ENCODE measurements around the gene NUCB1. TPM values are rescaled to one million over a fixed set of nuclear protein-coding genes. Genes with fewer than 3 reads are reported as not detected.

Gene NUCB1
- total and polyA plus RNA-seq, 9 of the 15 experiments (the other 6 are each of a cell fraction or from before 2014, with no cell fraction given) = 3.1 to 153 (median 71.7) TPM

DNA sequence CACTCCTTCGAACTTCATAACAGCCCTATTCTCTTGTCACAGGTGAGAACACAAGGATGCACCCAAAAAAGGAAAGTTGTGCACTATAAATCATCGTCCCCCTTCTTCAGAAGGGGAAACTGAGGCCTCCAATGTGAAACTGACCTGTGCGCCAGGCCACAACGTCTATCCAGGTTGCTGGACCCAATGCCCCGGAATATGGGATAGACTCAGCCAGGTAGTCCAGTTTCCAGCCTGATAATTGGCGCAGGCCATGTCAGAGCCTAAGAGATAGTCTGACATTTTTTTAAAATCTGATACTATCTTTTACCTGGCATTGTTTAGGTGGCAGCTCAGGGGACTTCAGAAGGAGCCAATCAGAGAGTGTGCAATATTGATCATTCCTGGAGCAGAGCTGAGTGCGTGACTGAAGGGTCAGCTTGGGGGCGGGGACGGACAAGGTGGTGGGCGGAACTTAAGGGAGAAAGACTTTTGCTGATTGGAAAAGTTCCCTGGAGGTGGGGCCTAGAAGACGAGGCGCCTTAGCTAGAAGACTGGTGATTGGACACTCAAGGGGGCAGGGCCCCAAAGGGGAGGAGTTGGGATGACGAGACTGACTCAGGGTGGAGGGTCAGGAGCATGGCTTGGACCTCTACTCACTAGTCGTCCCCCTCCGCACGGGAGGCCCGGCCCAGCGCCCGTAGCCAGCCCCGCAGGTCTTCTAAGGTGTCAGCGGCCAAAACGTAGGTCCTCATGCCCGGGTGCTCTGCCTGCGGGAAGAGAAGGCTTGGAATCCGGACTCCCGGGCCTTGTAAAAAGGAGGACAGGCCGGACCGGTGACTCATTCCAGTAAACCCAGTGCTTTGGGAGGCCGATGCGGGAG is 40.2 kb upstream of the NUCB1 start (continued):
- TF ChIP-seq ZNF311 (CRISPR knock-in tag; IDR thresholded peaks at IDR 0.05) = no peak
- TF ChIP-seq, protein P1, sequence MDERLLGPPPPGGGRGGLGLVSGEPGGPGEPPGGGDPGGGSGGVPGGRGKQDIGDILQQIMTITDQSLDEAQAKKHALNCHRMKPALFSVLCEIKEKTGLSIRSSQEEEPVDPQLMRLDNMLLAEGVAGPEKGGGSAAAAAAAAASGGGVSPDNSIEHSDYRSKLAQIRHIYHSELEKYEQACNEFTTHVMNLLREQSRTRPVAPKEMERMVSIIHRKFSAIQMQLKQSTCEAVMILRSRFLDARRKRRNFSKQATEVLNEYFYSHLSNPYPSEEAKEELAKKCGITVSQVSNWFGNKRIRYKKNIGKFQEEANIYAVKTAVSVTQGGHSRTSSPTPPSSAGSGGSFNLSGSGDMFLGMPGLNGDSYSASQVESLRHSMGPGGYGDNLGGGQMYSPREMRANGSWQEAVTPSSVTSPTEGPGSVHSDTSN (CRISPR knock-in tag; IDR thresholded peaks at IDR 0.05; ENCODE audit: low read depth) = no peak
- TF ChIP-seq, protein P1 (tag; conservative IDR thresholded peaks at IDR 0.05; ENCODE audit: low read depth) = no peak
- TF ChIP-seq PHF8 (IDR thresholded peaks at IDR 0.05; ENCODE audit: borderline replicate concordance, low read length) = peak; percentile 68; the same call in 1 of the 2 replicates
- TF ChIP-seq, protein P2, sequence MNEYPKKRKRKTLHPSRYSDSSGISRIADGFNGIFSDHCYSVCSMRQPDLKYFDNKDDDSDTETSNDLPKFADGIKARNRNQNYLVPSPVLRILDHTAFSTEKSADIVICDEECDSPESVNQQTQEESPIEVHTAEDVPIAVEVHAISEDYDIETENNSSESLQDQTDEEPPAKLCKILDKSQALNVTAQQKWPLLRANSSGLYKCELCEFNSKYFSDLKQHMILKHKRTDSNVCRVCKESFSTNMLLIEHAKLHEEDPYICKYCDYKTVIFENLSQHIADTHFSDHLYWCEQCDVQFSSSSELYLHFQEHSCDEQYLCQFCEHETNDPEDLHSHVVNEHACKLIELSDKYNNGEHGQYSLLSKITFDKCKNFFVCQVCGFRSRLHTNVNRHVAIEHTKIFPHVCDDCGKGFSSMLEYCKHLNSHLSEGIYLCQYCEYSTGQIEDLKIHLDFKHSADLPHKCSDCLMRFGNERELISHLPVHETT (CRISPR knock-in tag; conservative IDR thresholded peaks at IDR 0.05 in 1 of 2, IDR thresholded peaks at IDR 0.05 in 1 of 2) = no peak
- TF ChIP-seq, protein P3, sequence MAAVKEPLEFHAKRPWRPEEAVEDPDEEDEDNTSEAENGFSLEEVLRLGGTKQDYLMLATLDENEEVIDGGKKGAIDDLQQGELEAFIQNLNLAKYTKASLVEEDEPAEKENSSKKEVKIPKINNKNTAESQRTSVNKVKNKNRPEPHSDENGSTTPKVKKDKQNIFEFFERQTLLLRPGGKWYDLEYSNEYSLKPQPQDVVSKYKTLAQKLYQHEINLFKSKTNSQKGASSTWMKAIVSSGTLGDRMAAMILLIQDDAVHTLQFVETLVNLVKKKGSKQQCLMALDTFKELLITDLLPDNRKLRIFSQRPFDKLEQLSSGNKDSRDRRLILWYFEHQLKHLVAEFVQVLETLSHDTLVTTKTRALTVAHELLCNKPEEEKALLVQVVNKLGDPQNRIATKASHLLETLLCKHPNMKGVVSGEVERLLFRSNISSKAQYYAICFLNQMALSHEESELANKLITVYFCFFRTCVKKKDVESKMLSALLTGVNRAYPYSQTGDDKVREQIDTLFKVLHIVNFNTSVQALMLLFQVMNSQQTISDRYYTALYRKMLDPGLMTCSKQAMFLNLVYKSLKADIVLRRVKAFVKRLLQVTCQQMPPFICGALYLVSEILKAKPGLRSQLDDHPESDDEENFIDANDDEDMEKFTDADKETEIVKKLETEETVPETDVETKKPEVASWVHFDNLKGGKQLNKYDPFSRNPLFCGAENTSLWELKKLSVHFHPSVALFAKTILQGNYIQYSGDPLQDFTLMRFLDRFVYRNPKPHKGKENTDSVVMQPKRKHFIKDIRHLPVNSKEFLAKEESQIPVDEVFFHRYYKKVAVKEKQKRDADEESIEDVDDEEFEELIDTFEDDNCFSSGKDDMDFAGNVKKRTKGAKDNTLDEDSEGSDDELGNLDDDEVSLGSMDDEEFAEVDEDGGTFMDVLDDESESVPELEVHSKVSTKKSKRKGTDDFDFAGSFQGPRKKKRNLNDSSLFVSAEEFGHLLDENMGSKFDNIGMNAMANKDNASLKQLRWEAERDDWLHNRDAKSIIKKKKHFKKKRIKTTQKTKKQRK (IDR thresholded peaks at IDR 0.05; ENCODE audit: borderline replicate concordance, low read depth, low read length) = no peak; the same call in 1 of the 2 replicates
- TF ChIP-seq, protein P4, sequence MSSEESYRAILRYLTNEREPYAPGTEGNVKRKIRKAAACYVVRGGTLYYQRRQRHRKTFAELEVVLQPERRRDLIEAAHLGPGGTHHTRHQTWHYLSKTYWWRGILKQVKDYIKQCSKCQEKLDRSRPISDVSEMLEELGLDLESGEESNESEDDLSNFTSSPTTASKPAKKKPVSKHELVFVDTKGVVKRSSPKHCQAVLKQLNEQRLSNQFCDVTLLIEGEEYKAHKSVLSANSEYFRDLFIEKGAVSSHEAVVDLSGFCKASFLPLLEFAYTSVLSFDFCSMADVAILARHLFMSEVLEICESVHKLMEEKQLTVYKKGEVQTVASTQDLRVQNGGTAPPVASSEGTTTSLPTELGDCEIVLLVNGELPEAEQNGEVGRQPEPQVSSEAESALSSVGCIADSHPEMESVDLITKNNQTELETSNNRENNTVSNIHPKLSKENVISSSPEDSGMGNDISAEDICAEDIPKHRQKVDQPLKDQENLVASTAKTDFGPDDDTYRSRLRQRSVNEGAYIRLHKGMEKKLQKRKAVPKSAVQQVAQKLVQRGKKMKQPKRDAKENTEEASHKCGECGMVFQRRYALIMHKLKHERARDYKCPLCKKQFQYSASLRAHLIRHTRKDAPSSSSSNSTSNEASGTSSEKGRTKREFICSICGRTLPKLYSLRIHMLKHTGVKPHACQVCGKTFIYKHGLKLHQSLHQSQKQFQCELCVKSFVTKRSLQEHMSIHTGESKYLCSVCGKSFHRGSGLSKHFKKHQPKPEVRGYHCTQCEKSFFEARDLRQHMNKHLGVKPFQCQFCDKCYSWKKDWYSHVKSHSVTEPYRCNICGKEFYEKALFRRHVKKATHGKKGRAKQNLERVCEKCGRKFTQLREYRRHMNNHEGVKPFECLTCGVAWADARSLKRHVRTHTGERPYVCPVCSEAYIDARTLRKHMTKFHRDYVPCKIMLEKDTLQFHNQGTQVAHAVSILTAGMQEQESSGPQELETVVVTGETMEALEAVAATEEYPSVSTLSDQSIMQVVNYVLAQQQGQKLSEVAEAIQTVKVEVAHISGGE (CRISPR knock-in tag; IDR thresholded peaks at IDR 0.05) = 0 out of 6 replicates have a peak, but pooled peaks of 1 of the 3 experiments have one; percentile 27
- TF ChIP-seq, protein P5, sequence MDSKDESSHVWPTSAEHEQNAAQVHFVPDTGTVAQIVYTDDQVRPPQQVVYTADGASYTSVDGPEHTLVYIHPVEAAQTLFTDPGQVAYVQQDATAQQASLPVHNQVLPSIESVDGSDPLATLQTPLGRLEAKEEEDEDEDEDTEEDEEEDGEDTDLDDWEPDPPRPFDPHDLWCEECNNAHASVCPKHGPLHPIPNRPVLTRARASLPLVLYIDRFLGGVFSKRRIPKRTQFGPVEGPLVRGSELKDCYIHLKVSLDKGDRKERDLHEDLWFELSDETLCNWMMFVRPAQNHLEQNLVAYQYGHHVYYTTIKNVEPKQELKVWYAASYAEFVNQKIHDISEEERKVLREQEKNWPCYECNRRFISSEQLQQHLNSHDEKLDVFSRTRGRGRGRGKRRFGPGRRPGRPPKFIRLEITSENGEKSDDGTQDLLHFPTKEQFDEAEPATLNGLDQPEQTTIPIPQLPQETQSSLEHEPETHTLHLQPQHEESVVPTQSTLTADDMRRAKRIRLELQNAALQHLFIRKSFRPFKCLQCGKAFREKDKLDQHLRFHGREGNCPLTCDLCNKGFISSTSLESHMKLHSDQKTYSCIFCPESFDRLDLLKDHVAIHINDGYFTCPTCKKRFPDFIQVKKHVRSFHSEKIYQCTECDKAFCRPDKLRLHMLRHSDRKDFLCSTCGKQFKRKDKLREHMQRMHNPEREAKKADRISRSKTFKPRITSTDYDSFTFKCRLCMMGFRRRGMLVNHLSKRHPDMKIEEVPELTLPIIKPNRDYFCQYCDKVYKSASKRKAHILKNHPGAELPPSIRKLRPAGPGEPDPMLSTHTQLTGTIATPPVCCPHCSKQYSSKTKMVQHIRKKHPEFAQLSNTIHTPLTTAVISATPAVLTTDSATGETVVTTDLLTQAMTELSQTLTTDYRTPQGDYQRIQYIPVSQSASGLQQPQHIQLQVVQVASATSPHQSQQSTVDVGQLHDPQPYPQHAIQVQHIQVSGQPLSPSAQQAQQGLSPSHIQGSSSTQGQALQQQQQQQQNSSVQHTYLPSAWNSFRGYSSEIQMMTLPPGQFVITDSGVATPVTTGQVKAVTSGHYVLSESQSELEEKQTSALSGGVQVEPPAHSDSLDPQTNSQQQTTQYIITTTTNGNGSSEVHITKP (IDR thresholded peaks at IDR 0.05; ENCODE audit: partially characterized antibody) = peak; percentile 57
